GM21423 (cell line): ENCODE measurements around the gene INTS14.

ENCODE experiments used
- ATAC-seq: cut with Tn5 transposase; IDR thresholded peaks from one replicate; pipeline ENCODE4 v1.9.1; 2021; ENCODE audit warnings: mild to moderate bottlenecking, moderate library complexity; ENCODE audit not compliant: unreplicated experiment

INTS14 gene

GRCh38 chr15:65535192-65535591 lies 75.7 kb downstream of the INTS14 start:
- no peak for ATAC-seq

- ATAC-seq = no peak
These were observed 77.7 kb downstream of the INTS14 start for GRCh38 chr15:65533057-65533756.

GRCh38 chr15:65532738-65533051 lies 78.2 kb downstream of the INTS14 start:
- no peak for ATAC-seq

GRCh38 chr15:65530318-65531111 lies 80.4 kb downstream of the INTS14 start, which contains the start of gene HACD3:
HACD3 (plus strand) TSS chr15:65530463; CDS start chr15:65530632, 169 bp downstream.
- ATAC-seq = peak; percentile 63

DNA sequence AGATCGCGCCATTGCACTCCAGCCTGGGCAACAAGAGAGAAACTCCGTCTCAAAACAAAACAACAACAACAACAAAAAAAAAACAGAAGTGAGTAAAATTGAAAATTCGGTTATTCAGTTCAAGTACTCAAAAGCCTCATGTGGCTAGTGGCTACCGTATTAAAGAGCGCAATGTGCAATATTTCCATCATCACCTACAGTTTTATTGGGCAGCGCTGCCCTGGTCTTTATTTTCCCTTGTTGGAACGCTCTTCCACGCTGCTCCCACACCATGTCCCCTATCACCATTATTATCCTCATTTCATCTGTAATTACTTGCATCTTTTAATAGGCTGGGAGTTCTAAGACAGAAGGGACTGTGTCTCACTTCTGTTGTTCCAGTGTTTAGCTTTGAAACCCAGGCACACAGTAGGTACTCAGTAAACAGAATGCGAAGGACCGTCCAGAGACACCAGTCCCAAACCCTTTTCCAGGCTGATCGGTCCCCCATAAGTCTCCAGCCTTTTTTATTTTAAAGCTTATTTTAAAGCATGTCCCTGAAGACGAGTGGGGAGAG lies 81.1 kb downstream of the INTS14 start:
- ATAC-seq = peak; percentile 10
